Stomach (tissue), 4 donors: Measurements from ENCODE around the gene GCHFR.

Experiments
- CTCF ChIP-seq, 7 experiments: fragments of 450-650 bp in 4 of 7; fragments of 200-600 bp in 3 of 7; sonication (generic) in 3 of 7; IDR thresholded peaks; one replicate each; pipeline ENCODE4 v1.5.1; 2016 to 2019; ENCODE audit warnings: antibody characterized with exemption in 7 of 7, control low read depth in 2 of 7, mild to moderate bottlenecking in 1 of 7
- EP300 ChIP-seq: sonication (generic); formaldehyde crosslinking; IDR thresholded peaks from one replicate; pipeline ENCODE4 v1.6.1; 2017; ENCODE audit warnings: antibody characterized with exemption
- POLR2AphosphoS5 ChIP-seq, 3 donors: sonication (generic); formaldehyde crosslinking; IDR thresholded peaks; one replicate each; pipeline ENCODE4 v1.6.1; 2016; ENCODE audit warnings: antibody characterized with exemption in 3 of 3

GRCh38 chr15:40803076-40803475, 39.2 kb downstream of the GCHFR start:
- TF ChIP-seq CTCF (IDR thresholded peaks at IDR 0.05), result no peak
- TF ChIP-seq EP300, result no peak
- no peak for TF ChIP-seq POLR2AphosphoS5 (IDR thresholded peaks at IDR 0.05)
